T-helper 9 cell (primary cell): ENCODE data around the gene MALL.
"Not testable (repeated sequence)": the region's sequence is repeated elsewhere in the genome, so short reads cannot be mapped to it uniquely, and the experiment has no call there.

ENCODE experiments used
- DNase-seq: peaks from one replicate; pipeline ENCODE4 v3.0.0-alpha.2; 2020

Gene MALL

GRCh38 chr2:110097506-110098220 lies 18.0 kb downstream of the MALL start:
- DNase-seq = no peak

- DNase-seq = no peak
Observed at GRCh38 chr2:110095994-110096633, 19.5 kb downstream of the MALL start.

GRCh38 chr2:110094884-110095534 lies 20.6 kb downstream of the MALL start:
- not testable (repeated sequence) for DNase-seq

- not testable (repeated sequence) for DNase-seq
Observed at GRCh38 chr2:110093924-110094323, 21.7 kb downstream of the MALL start.

- DNase-seq = not testable (repeated sequence)
Observed at GRCh38 chr2:110090164-110090563, 25.5 kb downstream of the MALL start.

- not testable (repeated sequence) for DNase-seq
Observed at GRCh38 chr2:110083757-110084156, 31.9 kb downstream of the MALL start.

GRCh38 chr2:110083162-110083561 lies 32.5 kb downstream of the MALL start:
- DNase-seq = not testable (repeated sequence)

GRCh38 chr2:110078104-110078503 lies 37.5 kb downstream of the MALL start:
- not testable (repeated sequence) for DNase-seq

- not testable (repeated sequence) for DNase-seq
Observed at GRCh38 chr2:110075896-110076295, 39.7 kb downstream of the MALL start.

- DNase-seq = not testable (repeated sequence)
Observed at GRCh38 chr2:110069869-110070268, 45.8 kb downstream of the MALL start.

GRCh38 chr2:110068153-110068552 lies 47.5 kb downstream of the MALL start:
- not testable (repeated sequence) for DNase-seq

- not testable (repeated sequence) for DNase-seq
Observed at GRCh38 chr2:110062332-110062731, 53.3 kb downstream of the MALL start.

GRCh38 chr2:110060550-110060949 lies 55.1 kb downstream of the MALL start:
- DNase-seq = not testable (repeated sequence)

GRCh38 chr2:110059694-110060358 lies 55.8 kb downstream of the MALL start:
- not testable (repeated sequence) for DNase-seq

GRCh38 chr2:110059009-110059693 lies 56.5 kb downstream of the MALL start:
- DNase-seq = not testable (repeated sequence)

- DNase-seq = not testable (repeated sequence)
Observed at GRCh38 chr2:110058034-110058433, 57.6 kb downstream of the MALL start.

GRCh38 chr2:110055819-110056408 lies 59.7 kb downstream of the MALL start:
- not testable (repeated sequence) for DNase-seq

- not testable (repeated sequence) for DNase-seq
Observed at GRCh38 chr2:110054521-110055407, 60.9 kb downstream of the MALL start.

GRCh38 chr2:110053688-110054087 lies 61.9 kb downstream of the MALL start:
- not testable (repeated sequence) for DNase-seq

- not testable (repeated sequence) for DNase-seq
Observed at GRCh38 chr2:110052166-110052565, 63.5 kb downstream of the MALL start.

GRCh38 chr2:110050222-110050621 lies 65.4 kb downstream of the MALL start:
- not testable (repeated sequence) for DNase-seq
